ENCODE measurements around the gene ABCC1. TPM values are rescaled to one million over a fixed set of nuclear protein-coding genes. Genes with fewer than 3 reads are reported as not detected.

ABCC1 gene
- total RNA-seq, 2 donors from 2014 or later = 78.0 to 84.0 TPM

GRCh38 chr16:16007743-16008111 is 58.3 kb downstream of the ABCC1 start:
- Mint-ChIP-seq H3K27ac (peak overlapping the region; percentile 86), H3K4me3 (no peak overlapping the region), H3K27me3 (no peaks in the 10 kb centered on the region), H3K4me1 (peaks cover 24% of the 10 kb centered on the region), H3K36me3 (ENCODE audit: low read depth) (peaks cover 65% of the 10 kb centered on the region), H3K9me3 (no peaks in the 10 kb centered on the region)
- no peak for ATAC-seq (replicated peaks)

GRCh38 chr16:16008666-16009065 is 59.2 kb downstream of the ABCC1 start:
- Mint-ChIP-seq H3K4me3 (no peak overlapping the region), H3K9me3 (no peaks in the 10 kb centered on the region), H3K27ac (no peak overlapping the region), H3K27me3 (no peaks in the 10 kb centered on the region), H3K36me3 (ENCODE audit: low read depth) (peaks cover 74% of the 10 kb centered on the region), H3K4me1 (peaks cover 24% of the 10 kb centered on the region)
- ATAC-seq (replicated peaks) = no peak

GRCh38 chr16:16009401-16009800 is 60.0 kb downstream of the ABCC1 start:
- H3K27me3 Mint-ChIP-seq = no peaks in the 10 kb centered on the region
- no peak overlapping the region for H3K4me3 Mint-ChIP-seq
- no peak for ATAC-seq (replicated peaks)
- H3K4me1 Mint-ChIP-seq = peaks cover 17% of the 10 kb centered on the region
- no peaks in the 10 kb centered on the region for H3K9me3 Mint-ChIP-seq
- peaks cover 82% of the 10 kb centered on the region for H3K36me3 Mint-ChIP-seq (ENCODE audit: low read depth)
- H3K27ac Mint-ChIP-seq = no peak overlapping the region

- Mint-ChIP-seq H3K4me3 (no peak overlapping the region), H3K27ac (no peak overlapping the region), H3K27me3 (no peaks in the 10 kb centered on the region), H3K4me1 (peaks cover 17% of the 10 kb centered on the region), H3K9me3 (no peaks in the 10 kb centered on the region), H3K36me3 (ENCODE audit: low read depth) (peaks cover 89% of the 10 kb centered on the region)
- ATAC-seq (replicated peaks) = no peak
Observed at GRCh38 chr16:16010194-16010593, 60.8 kb downstream of the ABCC1 start.

- Mint-ChIP-seq H3K9me3 (no peaks in the 10 kb centered on the region), H3K36me3 (ENCODE audit: low read depth) (peaks cover 99% of the 10 kb centered on the region), H3K4me1 (peaks cover 16% of the 10 kb centered on the region), H3K4me3 (no peak overlapping the region), H3K27ac (no peak overlapping the region), H3K27me3 (no peaks in the 10 kb centered on the region)
- no peak for ATAC-seq (replicated peaks)
Observed at GRCh38 chr16:16012144-16012543, 62.7 kb downstream of the ABCC1 start.

GRCh38 chr16:16013812-16014211 is 64.4 kb downstream of the ABCC1 start:
- H3K27me3 Mint-ChIP-seq = no peaks in the 10 kb centered on the region

GRCh38 chr16:16014329-16015224 is 65.2 kb downstream of the ABCC1 start:
- no peaks in the 10 kb centered on the region for H3K9me3 Mint-ChIP-seq
- no peak for ATAC-seq (replicated peaks)
- peaks cover 19% of the 10 kb centered on the region for H3K4me1 Mint-ChIP-seq
- H3K36me3 Mint-ChIP-seq (ENCODE audit: low read depth) = peaks cover 100% of the 10 kb centered on the region
- no peaks in the 10 kb centered on the region for H3K27me3 Mint-ChIP-seq
- peak overlapping the region; percentile 43 for H3K27ac Mint-ChIP-seq
- no peak overlapping the region for H3K4me3 Mint-ChIP-seq

More at GRCh38 chr16:16013812-16014211, 64.4 kb downstream of the ABCC1 start:
- peaks cover 23% of the 10 kb centered on the region for H3K4me1 Mint-ChIP-seq
- H3K27ac Mint-ChIP-seq = peak overlapping the region; percentile 59
- H3K36me3 Mint-ChIP-seq (ENCODE audit: low read depth) = peaks cover 100% of the 10 kb centered on the region
- H3K9me3 Mint-ChIP-seq = no peaks in the 10 kb centered on the region
- H3K4me3 Mint-ChIP-seq = no peak overlapping the region
- no peak for ATAC-seq (replicated peaks)

GRCh38 chr16:16015849-16016248 is 66.4 kb downstream of the ABCC1 start:
- H3K36me3 Mint-ChIP-seq (ENCODE audit: low read depth) = peaks cover 100% of the 10 kb centered on the region
- no peak for ATAC-seq (replicated peaks)
- H3K27ac Mint-ChIP-seq = peak overlapping the region; percentile 78

GRCh38 chr16:16016388-16016964 is 67.1 kb downstream of the ABCC1 start:
- Mint-ChIP-seq H3K36me3 (ENCODE audit: low read depth) (peaks cover 100% of the 10 kb centered on the region), H3K9me3 (no peaks in the 10 kb centered on the region), H3K27ac (peak overlapping the region; percentile 78), H3K4me1 (peaks cover 19% of the 10 kb centered on the region), H3K4me3 (peak overlapping the region; percentile 16), H3K27me3 (no peaks in the 10 kb centered on the region)
- peak; percentile 68 for ATAC-seq (replicated peaks)

More at GRCh38 chr16:16015849-16016248, 66.4 kb downstream of the ABCC1 start:
- no peaks in the 10 kb centered on the region for H3K9me3 Mint-ChIP-seq
- no peak overlapping the region for H3K4me3 Mint-ChIP-seq
- peaks cover 19% of the 10 kb centered on the region for H3K4me1 Mint-ChIP-seq
- no peaks in the 10 kb centered on the region for H3K27me3 Mint-ChIP-seq

GRCh38 chr16:16017812-16018211 is 68.4 kb downstream of the ABCC1 start:
- Mint-ChIP-seq H3K9me3 (no peaks in the 10 kb centered on the region), H3K27ac (peak overlapping the region; percentile 77), H3K4me3 (no peak overlapping the region), H3K27me3 (no peaks in the 10 kb centered on the region), H3K4me1 (peaks cover 24% of the 10 kb centered on the region), H3K36me3 (ENCODE audit: low read depth) (peaks cover 98% of the 10 kb centered on the region)
- peak; percentile 82 for ATAC-seq (replicated peaks)

- Mint-ChIP-seq H3K27me3 (no peaks in the 10 kb centered on the region), H3K4me3 (no peak overlapping the region), H3K4me1 (peaks cover 31% of the 10 kb centered on the region), H3K36me3 (ENCODE audit: low read depth) (peaks cover 98% of the 10 kb centered on the region), H3K9me3 (no peaks in the 10 kb centered on the region), H3K27ac (peak overlapping the region; percentile 77)
- ATAC-seq (replicated peaks) = no peak
Observed at GRCh38 chr16:16018705-16019104, 69.3 kb downstream of the ABCC1 start.

GRCh38 chr16:16019488-16019887 is 70.1 kb downstream of the ABCC1 start:
- peaks cover 38% of the 10 kb centered on the region for H3K4me1 Mint-ChIP-seq
- H3K27ac Mint-ChIP-seq = peak overlapping the region; percentile 80
- H3K36me3 Mint-ChIP-seq (ENCODE audit: low read depth) = peaks cover 94% of the 10 kb centered on the region
- ATAC-seq (replicated peaks) = no peak
- no peak overlapping the region for H3K4me3 Mint-ChIP-seq
- H3K27me3 Mint-ChIP-seq = no peaks in the 10 kb centered on the region
- no peaks in the 10 kb centered on the region for H3K9me3 Mint-ChIP-seq

GRCh38 chr16:16020291-16020690 is 70.9 kb downstream of the ABCC1 start:
- no peak overlapping the region for H3K27ac Mint-ChIP-seq
- no peaks in the 10 kb centered on the region for H3K9me3 Mint-ChIP-seq
- H3K4me1 Mint-ChIP-seq = peaks cover 46% of the 10 kb centered on the region
- no peak overlapping the region for H3K4me3 Mint-ChIP-seq
- peaks cover 91% of the 10 kb centered on the region for H3K36me3 Mint-ChIP-seq (ENCODE audit: low read depth)
- H3K27me3 Mint-ChIP-seq = no peaks in the 10 kb centered on the region
- ATAC-seq (replicated peaks) = no peak

- no peaks in the 10 kb centered on the region for H3K27me3 Mint-ChIP-seq
- no peaks in the 10 kb centered on the region for H3K9me3 Mint-ChIP-seq
- H3K4me3 Mint-ChIP-seq = no peak overlapping the region
- H3K36me3 Mint-ChIP-seq (ENCODE audit: low read depth) = peaks cover 91% of the 10 kb centered on the region
- no peak for ATAC-seq (replicated peaks)
- peaks cover 53% of the 10 kb centered on the region for H3K4me1 Mint-ChIP-seq
- H3K27ac Mint-ChIP-seq = peak overlapping the region; percentile 8
Observed at GRCh38 chr16:16021020-16021419, 71.6 kb downstream of the ABCC1 start.

- no peak for ATAC-seq (replicated peaks)
- Mint-ChIP-seq H3K27me3 (no peaks in the 10 kb centered on the region), H3K4me3 (no peak overlapping the region), H3K9me3 (no peaks in the 10 kb centered on the region), H3K36me3 (ENCODE audit: low read depth) (peaks cover 90% of the 10 kb centered on the region), H3K27ac (no peak overlapping the region), H3K4me1 (peaks cover 50% of the 10 kb centered on the region)
Observed at GRCh38 chr16:16021646-16021987, 72.2 kb downstream of the ABCC1 start.
